ENCODE data around the gene KIF26B.

KIF26B gene

GRCh38 chr1:245751726-245752470, 597.1 kb downstream of the KIF26B start:
- no peak for TF ChIP-seq CTCF (IDR thresholded peaks at IDR 0.05; ENCODE audit: borderline replicate concordance, control extremely low read depth, extremely low read depth, insufficient read depth, missing control alignments)
- no peak for DNase-seq (ENCODE audit: low spot score)
- in situ Hi-C loops (cut with MboI; ENCODE audit: low sequenced_read_pairs, unreplicated experiment): no loop called here

GRCh38 chr1:245752561-245752960, 597.8 kb downstream of the KIF26B start:
- in situ Hi-C loops (cut with MboI; ENCODE audit: low sequenced_read_pairs, unreplicated experiment): no loop called here
- no peak for DNase-seq (ENCODE audit: low spot score)
- no peak for TF ChIP-seq CTCF (IDR thresholded peaks at IDR 0.05; ENCODE audit: borderline replicate concordance, control extremely low read depth, extremely low read depth, insufficient read depth, missing control alignments)

- in situ Hi-C loops (cut with MboI; ENCODE audit: low sequenced_read_pairs, unreplicated experiment): no loop called here
- no peak for DNase-seq (ENCODE audit: low spot score)
- TF ChIP-seq CTCF (IDR thresholded peaks at IDR 0.05; ENCODE audit: borderline replicate concordance, control extremely low read depth, extremely low read depth, insufficient read depth, missing control alignments): no peak
These were observed 599.0 kb downstream of the KIF26B start for GRCh38 chr1:245753807-245754206.

GRCh38 chr1:245754463-245754961, 599.7 kb downstream of the KIF26B start:
- no peak for DNase-seq (ENCODE audit: low spot score)
- in situ Hi-C loops (cut with MboI; ENCODE audit: low sequenced_read_pairs, unreplicated experiment): no loop called here
- no peak for TF ChIP-seq CTCF (IDR thresholded peaks at IDR 0.05; ENCODE audit: borderline replicate concordance, control extremely low read depth, extremely low read depth, insufficient read depth, missing control alignments)

Measured in GM13976 (cell line).